Vagina (tissue), 2 donors: ENCODE data around the gene NDRG2.

Experiments
- POLR2AphosphoS5 ChIP-seq, 2 donors: sonication (generic); formaldehyde crosslinking; IDR thresholded peaks; one replicate each; pipeline ENCODE4 v1.9.0; 2017; ENCODE audit warnings: antibody characterized with exemption in 2 of 2, mild to moderate bottlenecking in 2 of 2, low read depth in 1 of 2; ENCODE audit not compliant: insufficient read depth in 1 of 2
- TF ChIP-seq, protein P1 (sequence below), 3 experiments: fragments of 450-650 bp in 2 of 3; fragments of 200-600 bp in 1 of 3; sonication (generic) in 1 of 3; IDR thresholded peaks; one replicate each; pipeline ENCODE4 v1.5.1; 2017 to 2019; ENCODE audit warnings: antibody characterized with exemption in 3 of 3, mild to moderate bottlenecking in 2 of 3, moderate library complexity in 2 of 3

DNA sequence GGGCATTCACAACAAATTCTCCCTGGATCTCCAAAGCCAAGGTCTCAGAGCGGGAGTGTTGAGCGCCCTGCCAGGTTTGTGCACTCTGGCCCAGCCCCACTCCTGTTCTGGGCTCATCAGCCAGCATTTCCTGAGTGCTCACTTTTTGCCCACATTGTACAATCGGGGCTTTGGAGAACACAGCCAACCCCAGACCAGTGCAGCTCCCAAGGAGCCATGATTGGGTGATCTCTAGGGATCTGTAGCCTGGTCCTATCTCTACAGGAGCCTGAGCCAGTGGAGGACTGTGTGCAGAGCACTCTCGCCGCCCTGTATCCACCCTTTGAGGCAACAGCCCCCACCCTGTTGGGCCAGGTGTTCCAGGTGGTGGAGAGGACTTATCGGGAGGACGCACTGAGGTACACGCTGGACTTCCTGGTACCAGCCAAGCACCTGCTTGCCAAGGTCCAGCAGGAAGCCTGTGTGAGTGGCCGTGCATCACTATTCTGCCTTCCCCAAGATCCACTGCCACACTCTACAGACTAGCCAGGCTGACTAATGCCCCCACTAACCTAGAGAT lies 48.0 kb upstream of the NDRG2 start:
- no peak for TF ChIP-seq POLR2AphosphoS5 (IDR thresholded peaks at IDR 0.05; ENCODE audit: insufficient read depth in 1 of 2, low read depth in 1 of 2)
- TF ChIP-seq, protein P1, sequence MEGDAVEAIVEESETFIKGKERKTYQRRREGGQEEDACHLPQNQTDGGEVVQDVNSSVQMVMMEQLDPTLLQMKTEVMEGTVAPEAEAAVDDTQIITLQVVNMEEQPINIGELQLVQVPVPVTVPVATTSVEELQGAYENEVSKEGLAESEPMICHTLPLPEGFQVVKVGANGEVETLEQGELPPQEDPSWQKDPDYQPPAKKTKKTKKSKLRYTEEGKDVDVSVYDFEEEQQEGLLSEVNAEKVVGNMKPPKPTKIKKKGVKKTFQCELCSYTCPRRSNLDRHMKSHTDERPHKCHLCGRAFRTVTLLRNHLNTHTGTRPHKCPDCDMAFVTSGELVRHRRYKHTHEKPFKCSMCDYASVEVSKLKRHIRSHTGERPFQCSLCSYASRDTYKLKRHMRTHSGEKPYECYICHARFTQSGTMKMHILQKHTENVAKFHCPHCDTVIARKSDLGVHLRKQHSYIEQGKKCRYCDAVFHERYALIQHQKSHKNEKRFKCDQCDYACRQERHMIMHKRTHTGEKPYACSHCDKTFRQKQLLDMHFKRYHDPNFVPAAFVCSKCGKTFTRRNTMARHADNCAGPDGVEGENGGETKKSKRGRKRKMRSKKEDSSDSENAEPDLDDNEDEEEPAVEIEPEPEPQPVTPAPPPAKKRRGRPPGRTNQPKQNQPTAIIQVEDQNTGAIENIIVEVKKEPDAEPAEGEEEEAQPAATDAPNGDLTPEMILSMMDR (IDR thresholded peaks at IDR 0.05), result no peak
